HepG2 (cell line): ENCODE data around the gene C1QTNF5. TPM values are rescaled to one million over a fixed set of nuclear protein-coding genes. Genes with fewer than 3 reads are reported as not detected.

ENCODE experiments used
- ARHGAP35 ChIP-seq: sonication (generic); formaldehyde crosslinking; IDR thresholded peaks from 2 replicates; pipeline ENCODE4 v1.9.0; 2022; ENCODE audit warnings: mild to moderate bottlenecking, inconsistent platforms, moderate library complexity, missing genetic modification reagents, borderline replicate concordance
- DMTF1 ChIP-seq: sonication (generic); formaldehyde crosslinking; IDR thresholded peaks from 2 replicates; pipeline ENCODE4 v1.4.0; 2020; ENCODE audit warnings: mild to moderate bottlenecking, missing genetic modification reagents
- HDAC2 ChIP-seq: sonication (generic); formaldehyde crosslinking; IDR thresholded peaks from 2 replicates; pipeline ENCODE4 v1.4.0; 2020; ENCODE audit warnings: missing genetic modification reagents
- IKZF4 ChIP-seq: sonication (generic); formaldehyde crosslinking; IDR thresholded peaks from 2 replicates; pipeline ENCODE4 v1.5.1; 2020; ENCODE audit warnings: borderline replicate concordance, mild to moderate bottlenecking, low read depth, missing genetic modification reagents; ENCODE audit errors: not compliant biosample characterization
- KLF13 ChIP-seq: sonication (generic); formaldehyde crosslinking; IDR thresholded peaks from 2 replicates; pipeline ENCODE4 v1.4.0; 2020; ENCODE audit warnings: mild to moderate bottlenecking, missing genetic modification reagents
- PHB2 ChIP-seq: fragments of 450-650 bp; IDR thresholded peaks from 2 replicates; pipeline ENCODE4 v1.6.1; 2018; ENCODE audit not compliant: partially characterized antibody
- ZBTB34 ChIP-seq: sonication (generic); formaldehyde crosslinking; IDR thresholded peaks from 2 replicates; pipeline ENCODE4 v1.8.0; 2022; ENCODE audit warnings: mild to moderate bottlenecking, missing genetic modification reagents
- ZNF124 ChIP-seq: sonication (generic); formaldehyde crosslinking; IDR thresholded peaks from 2 replicates; pipeline ENCODE4 v1.4.0; 2020; ENCODE audit warnings: missing genetic modification reagents
- ZNF615 ChIP-seq: sonication (generic); formaldehyde crosslinking; IDR thresholded peaks from 2 replicates; pipeline ENCODE4 v1.5.0; 2020; ENCODE audit warnings: mild to moderate bottlenecking, missing genetic modification reagents, borderline replicate concordance
- polyA plus RNA-seq, 8 experiments: library from polyadenylated mRNA; depleted of rRNA in 3 of 8; stranded (reverse) in 7 of 8; unstranded in 1 of 8; fragments of >200 nt; fragmentation: Illumina TruSeq in 4 of 8; extraction: Trizol in 4 of 8; gene quantifications; 2 replicates each; pipeline versions ENCODE4 v1.2.1 to v1.2.3, GENCODE V29; 2011 to 2016; ENCODE audit warnings: low read depth in 4 of 8, missing spikeins in 1 of 8, mixed read lengths in 1 of 8; ENCODE audit not compliant: insufficient read depth in 1 of 8
- total RNA-seq, 5 experiments: library from RNA; depleted of rRNA; stranded (reverse); fragments of >200 nt; fragmentation: Illumina TruSeq; extraction: Trizol; gene quantifications; 2 replicates each; pipeline ENCODE4 v1.2.3, GENCODE V29; 2016; ENCODE audit warnings: low read depth in 1 of 5

C1QTNF5 gene
- total and polyA plus RNA-seq, 2 of the 13 experiments (the other 11 are each of a cell fraction or from before 2014, with no cell fraction given) = 0.86 to 1.2 TPM

- TF ChIP-seq ZBTB34 (CRISPR knock-in tag) (no peak), ZNF124 (CRISPR knock-in tag) (no peak), ARHGAP35 (CRISPR knock-in tag) (no peak), KLF13 (CRISPR knock-in tag) (no peak), HDAC2 (CRISPR knock-in tag) (peak; percentile 39; the same call in 1 of the 2 replicates), PHB2 (no peak), DMTF1 (CRISPR knock-in tag) (no peak), IKZF4 (CRISPR knock-in tag) (no peak), ZNF615 (no peak)
These were observed 17.1 kb downstream of the C1QTNF5 start (continued) for GRCh38 chr11:119323532-119324033.
